NCI-H2081 (cell line): Measurements from ENCODE around the gene DLL1.
A peak's percentile ranks its signal among the peaks of the same experiment; 100 is the strongest.

ENCODE experiments used
- DNase-seq, 2 experiments: peaks; one replicate each; lab custom pipeline; 2025; lab: John Stamatoyannopoulos, UW

The DLL1 gene

DNA sequence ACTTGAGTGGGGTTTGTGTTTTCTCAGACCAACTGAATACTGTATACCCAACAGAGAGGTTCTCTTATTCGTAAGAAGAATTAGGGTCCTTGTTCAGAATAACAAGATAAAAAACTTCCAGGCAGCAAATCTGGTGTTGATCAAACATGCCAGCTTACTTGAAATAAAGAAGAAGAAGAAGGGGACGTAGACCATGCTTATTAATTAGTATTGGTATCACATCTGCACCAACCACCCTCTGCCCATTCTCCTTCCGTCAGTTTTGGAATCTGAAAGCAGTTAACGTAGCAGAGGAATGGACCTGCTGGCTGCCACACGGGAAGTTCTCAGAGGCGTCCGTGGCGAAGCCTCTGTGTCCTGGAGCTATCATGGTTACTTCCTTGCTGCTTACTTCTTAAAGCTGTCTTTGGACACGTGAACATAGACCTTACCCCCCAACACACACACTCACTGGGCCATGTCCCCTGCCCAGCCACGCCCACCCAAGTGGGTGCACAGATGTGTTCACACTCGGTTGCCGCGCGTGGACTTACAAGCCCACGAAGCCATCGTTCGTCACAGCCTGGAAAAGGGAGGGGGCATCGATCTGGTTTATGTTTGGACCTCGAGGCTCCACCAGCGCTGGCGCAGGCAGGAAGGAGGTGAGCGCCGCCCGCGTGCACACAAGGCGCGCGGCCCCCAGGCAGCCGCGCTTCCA is 4.1 kb upstream of the DLL1 start:
- DNase-seq: no peak

DNA sequence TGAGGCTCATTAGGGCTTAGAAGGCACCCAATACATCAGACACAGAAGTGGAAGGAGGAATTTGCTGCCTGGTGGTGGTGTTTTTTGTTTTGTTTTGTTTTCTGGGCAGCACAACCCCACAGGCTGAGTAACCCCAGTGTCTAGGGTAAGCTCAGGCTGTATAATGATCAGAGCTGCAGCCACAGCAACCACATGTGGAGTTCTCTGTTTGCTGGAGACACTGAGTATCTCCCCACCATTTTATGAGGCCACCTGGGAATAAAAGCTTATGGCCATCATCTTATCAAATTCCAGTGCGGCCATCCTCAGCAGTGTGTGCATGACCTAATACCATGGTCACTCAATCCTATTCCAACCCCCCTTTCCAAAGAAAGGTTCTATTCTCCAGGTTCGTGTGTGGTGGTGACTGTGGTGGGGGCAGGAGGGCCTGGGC is 3.4 kb upstream of the DLL1 start:
- no peak for DNase-seq

DNA sequence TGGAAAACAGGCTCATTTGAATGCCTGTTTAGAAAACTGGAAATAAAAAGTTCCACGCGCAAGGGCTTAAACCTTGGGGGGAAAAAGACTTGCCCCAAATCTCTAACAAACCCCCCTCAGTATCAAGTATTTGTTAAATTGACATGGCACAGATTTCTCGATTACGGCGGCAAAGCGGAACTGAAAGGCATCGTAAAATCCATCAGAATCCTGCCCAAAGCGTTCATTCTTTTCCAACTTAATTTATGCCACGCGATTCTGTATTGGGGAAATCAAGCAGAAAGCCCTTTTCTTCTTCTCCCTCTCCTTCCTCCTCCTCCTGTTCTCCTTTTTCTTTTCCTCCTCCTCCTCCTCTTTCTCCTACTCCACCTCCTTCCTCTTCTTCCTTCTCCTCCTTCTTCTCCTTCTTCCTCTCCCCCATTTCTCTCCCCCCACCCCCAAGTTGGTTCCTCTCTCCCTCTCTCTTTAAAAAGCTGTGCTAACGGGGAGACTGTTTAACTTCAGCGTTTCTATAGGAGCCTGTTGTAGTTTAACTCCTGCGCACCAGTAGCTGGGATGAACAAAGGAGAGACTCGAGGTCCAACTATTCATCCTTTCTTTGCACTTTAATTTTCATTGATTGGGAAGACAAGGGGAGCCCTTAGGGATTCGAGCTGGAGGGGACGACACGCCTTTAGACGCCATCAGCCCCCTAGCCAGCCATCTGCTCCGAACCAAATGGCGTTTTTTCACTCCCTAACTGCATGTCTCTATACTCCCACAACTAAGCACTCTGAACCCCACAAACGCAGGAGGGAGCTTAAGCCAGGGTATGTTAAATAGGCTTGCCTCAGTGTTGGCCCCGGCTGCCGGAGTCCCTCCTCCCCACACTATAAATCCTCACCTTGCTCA is 2.7 kb upstream of the DLL1 start:
- no peak for DNase-seq

DNA sequence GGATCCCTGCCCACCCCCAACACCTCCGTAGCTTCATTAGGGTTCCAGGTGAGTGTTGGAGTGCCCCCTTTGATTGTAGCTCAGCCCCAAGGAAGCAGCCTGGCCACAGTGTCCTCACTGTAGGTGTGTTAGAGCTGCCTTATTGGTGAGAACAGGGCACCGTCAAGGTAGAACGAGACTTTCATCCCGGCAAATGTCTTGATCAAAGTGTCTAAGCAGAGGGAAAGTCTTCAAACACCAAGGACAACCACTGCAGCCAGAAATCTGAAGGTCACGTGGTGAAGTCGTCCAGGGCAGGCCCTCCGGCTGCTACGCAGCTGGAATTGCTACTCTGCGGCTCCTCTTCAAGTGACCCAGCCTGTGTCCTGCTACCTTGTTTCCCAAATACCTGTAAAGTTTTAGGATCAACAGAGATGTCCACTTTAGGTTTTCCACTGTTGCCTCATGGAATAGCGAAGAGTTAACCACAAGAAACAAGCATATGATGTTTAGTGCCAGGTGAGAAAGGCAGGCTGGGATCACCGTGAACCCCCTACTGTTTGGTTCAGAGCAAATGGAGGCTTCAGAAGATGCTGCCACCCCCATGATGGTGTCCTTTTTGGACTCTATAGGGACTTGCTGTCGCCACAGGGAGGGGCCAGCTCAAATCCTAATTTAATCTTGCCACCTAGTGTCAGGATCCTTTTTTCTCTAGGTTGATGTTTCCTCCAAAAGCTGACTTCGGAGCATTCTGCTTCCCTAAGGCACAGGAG is 1.7 kb upstream of the DLL1 start:
- DNase-seq: peak; percentile 39 to 61

DNA sequence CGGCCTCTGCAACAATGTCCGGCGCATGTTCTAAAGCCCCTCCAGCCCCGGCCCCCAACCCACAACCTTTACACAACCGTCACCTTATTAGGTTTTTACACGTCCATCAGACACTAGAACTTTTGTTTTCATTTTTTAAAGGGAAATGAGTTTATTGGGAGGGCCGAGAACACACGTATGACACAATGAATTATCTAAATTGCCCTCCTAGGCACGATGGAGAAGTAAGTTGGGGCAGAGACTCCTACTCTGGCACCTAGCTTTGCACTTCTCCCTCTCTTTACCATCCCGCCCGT is 1.2 kb upstream of the DLL1 start:
- DNase-seq: no peak

DNA sequence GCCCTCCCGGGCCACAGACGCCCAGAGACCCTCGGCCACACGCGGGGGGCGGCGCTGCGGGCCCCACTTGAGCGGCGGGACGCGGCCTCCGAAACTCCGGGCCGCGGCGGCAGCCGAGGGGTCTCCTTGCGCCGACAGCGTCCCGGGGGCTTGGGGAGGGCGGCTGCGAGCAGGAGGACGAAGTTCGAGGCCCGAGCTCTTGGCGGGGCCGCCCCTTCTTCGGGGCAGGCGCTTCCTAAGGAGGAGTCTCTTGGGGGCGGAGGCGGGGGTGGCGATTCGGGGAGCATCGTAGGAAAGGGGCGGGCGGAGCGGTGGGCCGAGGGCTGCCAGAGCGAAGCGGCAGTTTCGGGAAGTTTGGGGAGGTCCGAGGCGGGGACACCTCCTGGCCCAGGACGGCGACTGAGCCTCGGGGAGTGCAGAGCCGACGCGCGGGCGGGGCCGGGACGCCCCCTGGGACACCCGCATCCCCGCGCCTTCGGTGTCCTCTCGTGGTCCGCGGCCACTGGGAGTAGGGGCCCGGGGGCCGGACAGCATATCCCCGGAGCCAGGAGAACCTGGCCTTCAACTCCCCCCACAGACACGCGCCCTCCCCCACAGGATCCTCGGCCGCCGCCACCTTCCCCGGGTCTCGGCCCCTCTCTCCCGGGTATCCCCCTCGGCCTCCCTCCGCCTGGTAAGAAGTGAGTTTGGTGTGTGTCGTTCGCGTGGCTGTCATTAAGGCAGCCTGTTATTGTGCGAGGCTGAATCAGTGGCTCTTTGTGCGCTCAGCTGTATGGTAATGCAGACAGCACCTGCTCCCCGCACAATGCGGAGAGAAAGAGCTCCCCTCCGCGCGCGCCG is 613 bp upstream of the DLL1 start:
- peak; percentile 53 to 89 for DNase-seq

DNA sequence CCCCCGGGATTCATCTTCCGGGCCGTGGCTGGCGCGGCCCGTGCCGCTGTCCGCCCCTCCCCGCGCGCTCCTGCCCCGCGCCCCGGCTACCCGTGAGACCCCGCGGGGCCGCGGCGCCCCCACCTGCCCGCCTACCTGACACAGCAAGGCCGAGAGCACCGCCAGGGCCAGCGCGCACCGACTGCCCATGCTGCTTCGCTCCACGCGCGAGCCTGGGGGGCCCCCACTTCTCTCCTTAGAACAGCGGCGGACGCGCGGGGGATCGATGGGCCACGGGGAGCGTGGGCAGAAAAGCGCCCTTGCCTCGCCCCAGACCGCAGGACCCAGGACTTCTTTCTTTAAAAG is 955 bp downstream of the DLL1 start:
- DNase-seq: no peak

DNA sequence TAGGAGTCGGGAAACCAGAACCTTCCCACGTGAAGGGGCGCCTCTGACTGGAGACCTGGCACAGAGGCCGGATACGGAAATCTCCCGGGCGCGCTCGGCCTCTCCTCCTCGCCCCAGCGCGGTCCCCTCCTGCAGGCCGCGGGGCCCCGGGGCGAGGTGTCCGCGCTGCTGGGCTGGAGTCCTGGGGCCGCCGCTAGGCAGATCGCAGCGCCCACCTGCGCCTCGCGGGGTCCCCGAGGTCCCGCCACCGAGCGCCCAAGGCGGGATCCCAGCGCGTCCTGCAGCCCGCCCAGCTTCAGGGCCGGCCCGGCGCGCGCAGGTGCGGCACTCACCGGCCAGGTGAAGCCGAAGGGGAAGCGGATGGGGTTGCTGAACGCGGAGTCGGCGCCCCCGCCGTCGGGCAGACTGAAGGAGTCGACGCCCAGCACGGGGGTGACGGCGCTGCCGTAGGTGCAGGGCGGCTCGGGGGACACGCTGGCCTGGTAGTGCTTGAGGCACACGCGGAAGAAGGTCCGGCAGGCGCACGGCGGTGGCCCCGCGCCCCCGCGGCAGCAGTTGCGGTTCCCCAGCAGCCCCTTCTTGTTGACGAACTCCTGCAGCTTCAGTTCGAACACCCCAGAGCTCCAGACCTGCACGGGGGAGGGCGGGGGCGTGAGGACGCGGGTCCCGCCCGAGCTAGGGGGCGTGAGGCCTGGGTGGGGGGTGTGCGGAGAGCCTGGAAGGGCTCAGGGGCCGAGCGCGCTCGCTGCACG is 1.5 kb downstream of the DLL1 start:
- DNase-seq: peak in 1 of 2 experiments; percentile 27

DNA sequence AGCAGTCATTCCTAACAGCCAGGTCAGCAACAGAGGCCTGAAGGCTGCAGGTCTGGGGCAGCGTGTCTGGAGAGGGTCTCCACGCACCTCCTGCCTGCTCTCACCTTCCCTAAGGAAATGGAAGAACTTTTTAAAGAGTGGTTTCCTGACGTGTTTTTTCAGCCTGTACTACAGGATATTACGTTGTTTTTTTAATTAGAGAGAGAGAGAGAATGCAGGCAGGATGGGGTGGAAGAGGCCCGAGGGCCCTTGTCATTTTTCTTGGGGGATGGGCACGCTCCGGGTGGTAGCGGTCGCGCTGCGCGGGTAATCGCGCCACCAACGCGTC is 2.1 kb downstream of the DLL1 start:
- no peak for DNase-seq

DNA sequence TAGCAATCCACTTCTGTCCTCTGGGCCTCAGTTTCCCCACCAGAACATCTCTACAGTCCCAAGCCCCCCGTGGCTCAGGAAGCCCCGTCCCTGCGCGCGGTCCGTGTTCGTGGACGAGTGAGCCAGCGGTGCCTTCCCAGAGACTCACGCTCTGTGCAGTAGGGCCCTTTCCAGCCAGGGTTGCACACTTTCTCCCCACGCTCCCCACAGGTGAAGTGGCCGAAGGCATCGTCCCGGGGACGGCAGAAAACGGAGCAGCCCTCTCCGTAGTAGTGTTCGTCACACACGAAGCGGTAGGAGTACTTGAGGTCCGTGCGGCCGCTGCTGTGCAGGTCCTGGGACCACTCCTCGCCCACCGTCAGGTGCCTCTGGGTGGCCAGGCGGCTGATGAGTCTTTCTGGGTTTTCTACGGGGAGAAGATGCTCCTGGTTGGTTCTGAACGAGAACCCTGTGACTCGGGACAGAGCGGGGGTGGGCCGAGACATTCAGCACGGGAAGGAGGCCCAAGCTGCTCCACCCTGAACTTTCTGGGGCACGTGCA is 2.7 kb downstream of the DLL1 start:
- no peak for DNase-seq

DNA sequence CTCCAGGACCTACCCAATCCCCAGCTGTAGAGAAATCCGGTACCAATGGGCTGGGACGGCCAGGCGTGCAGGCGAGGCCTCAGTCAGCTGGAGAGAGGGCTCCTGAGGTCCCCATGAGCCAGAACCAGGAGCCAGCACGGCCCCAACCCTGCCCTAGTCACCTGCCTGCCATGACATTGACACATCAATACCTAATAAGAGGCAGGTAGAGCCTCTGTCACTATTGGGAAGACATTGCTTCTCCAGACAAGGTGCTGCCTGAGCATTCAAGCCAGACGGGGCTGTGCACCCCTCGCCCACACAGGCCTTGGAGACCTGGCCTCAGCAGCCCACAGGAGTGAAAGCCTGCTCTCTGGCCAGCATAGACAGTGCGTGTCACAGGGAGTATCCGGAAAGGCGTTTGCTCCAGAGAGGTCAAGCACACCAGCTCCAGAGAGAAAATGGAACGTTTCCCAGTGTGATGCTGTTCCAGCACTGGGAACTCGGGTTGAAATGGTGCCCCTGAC is 3.5 kb downstream of the DLL1 start:
- DNase-seq: no peak

DNA sequence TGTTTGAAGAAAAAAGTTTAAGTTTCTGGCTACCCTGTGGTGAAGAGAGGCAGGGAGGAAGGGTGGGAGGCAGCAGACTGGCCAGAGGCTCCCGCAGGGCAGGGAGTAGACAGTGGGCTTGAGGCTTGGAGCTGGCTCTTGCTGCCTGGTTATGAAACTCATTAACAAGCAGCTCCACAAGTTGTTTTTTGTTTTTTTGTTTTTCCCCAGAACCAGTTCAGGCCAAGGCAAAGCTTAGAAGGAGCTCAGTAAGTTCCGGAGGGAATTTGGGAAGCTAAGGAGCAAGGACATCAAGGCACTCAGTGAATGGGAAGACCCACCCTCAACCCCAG is 4.0 kb downstream of the DLL1 start:
- no peak for DNase-seq

DNA sequence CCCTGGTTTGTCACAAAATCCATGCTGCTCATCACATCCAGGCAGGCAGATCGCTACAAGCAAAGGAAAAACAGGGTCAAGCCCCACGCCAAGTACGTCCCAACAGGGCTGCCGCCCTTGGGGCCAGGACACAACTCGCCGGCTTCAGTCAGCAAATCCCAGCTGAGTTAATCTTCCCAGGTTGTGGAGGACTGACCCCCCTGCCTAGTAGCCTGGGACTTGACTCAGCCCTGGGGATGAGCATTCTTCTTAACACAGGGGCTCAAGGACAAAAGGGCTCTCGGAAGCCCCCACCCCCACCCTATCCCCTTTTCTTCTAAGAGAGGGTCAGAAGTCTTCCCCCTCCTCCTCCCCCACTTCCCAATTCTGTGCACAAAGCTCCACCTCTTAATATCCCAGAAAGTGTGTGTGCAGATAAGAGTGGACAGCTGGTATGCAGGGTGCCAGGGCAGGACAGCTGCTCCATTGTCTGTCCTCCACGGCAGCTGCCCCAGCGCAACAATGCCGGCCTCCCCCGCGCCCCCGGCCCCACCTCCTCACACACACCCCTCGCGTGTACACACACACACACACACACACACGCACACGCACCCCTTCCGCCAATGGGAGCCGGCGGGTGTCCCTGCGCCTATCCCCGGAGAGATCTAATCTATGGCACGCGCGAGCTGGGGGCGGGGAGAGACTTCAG is 4.5 kb downstream of the DLL1 start:
- peak; percentile 21 to 28 for DNase-seq

DNA sequence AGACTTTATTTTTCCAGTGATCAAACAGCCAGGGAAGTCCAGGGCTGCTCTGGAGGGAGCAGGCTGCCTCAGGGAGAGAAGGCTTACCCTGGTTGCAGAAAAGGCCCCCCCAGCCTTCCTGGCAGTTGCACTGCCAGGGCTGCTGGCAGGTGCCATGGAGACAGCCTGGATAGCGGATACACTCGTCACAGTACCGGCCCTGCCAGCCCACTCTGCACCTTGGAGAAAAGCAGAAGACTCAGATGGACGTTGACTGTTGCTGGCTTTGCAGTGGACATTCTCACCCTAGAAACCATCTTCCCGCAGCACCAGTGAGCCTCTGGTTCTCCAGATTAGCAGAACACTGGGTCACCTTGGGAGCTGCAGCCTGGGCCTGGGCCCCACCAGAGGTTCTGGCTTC is 5.4 kb downstream of the DLL1 start:
- DNase-seq: no peak

DNA sequence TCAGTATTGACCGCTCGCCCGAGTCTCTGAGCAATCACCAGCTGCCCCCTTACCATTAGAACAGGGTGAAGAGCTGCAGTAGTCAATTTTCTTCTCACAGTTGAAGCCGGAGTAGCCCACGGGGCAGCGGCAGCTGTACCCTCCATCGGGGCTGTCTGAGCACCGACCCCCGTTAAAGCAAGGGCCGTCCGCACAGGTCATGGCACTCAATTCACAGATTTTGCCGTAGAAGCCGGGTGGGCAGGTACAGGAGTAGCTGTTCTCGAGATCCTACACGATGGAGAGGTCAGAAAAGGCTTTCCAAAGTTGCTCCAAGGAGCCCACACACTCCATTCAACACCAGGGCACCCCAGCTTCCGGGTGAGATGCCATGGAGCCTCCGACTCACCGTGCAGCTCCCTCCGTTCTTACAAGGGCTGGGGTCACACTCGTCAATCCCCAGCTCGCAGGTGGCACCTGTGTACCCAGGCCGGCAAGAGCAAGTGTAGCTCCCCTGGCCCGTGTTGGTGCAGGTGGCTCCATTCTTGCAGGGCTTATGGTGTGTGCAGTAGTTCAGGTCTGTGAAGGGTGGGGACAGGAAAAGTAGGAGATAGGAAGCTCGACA is 5.9 kb downstream of the DLL1 start:
- DNase-seq: no peak

DNA sequence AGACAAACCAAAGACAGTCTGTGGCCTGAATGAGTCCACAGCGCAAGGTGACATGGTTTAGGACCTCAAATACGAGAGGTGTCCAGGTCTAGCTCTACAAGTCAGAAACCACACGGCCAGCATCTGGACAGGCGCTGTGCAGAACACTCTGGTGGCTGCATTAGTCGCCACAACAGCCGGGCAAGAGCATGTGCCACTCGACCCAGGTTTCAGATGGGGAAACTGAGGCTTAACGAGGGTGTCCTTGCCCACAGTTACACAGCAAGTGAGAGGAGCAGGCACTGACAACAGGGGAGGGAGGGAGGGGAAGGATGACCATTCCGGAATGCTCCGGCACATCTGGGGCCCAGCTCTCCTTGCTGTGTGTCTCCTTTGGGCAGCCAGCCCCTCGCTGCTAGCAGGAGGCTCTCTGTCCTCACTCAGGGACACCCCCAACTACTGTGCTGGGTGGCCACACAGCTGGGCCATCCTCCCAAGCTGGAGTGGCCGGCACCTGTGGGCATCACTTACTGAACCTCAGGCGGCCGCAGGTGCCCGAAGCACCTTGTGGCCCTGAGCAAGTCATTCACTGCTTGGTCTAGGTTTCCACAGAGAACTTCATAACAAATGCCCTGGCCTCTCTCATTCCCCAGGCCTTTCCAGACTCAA is 6.6 kb downstream of the DLL1 start:
- no peak for DNase-seq

DNA sequence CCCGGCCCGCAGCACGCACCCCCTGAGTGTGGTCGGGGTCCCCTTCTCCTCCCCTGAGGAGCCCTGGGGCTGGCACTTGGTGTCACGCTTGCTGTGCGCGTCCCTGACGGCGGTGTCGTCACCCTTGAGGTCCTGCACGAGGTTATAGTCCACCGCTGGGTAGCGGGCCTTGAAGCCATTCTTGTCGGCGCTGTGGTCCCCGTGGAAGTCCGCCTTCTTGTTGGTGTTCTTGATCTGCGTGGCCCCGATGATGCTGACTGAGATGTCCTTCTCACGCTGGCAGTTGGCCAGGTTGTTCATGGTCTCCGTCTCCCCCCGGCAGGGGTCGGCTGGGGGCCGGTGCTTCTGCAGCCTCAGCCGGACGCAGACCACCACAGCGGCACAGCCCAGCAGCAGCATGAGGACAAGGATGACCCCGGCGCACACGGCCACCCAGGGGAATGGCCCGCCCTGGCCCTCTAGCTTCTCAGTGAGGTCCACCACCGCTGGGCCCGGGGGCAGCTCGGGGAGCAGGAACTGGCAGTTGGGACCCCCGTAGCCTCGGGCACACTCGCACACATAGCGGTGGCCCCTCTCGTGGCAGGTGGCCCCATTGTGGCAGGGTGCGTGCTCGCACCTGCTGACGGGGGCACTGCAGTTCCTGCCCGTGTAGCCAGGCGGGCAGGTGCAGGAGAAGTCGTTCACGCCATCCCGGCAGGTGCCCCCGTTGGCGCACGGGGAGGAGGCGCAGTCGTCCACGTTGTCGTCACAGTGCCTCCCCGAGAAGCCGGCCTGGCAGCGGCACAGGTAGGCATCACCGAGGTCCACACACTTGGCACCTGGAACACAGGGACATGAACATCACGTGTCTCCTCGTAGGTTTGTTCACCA is 7.4 kb downstream of the DLL1 start:
- no peak for DNase-seq

DNA sequence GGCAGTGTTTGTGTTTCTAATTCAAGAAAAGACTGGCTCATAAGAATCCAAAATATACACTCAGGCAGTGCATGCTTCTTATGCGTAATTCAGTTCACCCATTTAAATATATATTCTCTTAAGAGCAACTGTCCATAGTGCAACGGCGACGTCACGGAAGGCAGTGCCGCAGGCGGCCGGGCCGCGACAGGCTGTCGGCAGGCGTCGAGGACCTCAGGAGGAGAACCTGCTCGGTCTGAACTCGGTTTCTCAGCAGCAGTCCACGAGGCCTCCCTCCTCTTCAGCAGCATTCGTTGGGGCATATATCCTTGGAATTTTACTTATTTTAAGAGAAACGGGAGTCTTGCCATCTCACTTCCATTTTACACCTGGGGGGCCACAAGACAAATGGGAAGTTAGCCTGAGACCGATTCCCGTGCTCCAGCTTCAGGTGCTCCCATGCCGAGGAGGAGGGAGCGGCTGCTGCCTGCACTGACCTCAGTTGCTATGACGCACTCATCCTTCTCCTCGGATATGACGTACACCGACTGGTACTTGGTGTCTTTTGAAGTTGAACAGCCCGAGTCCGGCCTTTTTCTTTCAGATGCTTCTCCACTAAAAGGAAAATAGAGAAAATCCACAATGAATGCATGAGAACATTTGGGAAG is 8.2 kb downstream of the DLL1 start:
- DNase-seq: no peak
